Neuronal stem cell (in vitro differentiated cells): ENCODE measurements around the gene WSB1. TPM values are rescaled to one million over a fixed set of nuclear protein-coding genes. Genes with fewer than 3 reads are reported as not detected.

Experiments used
- small RNA-seq: library from polyadenylated mRNA; stranded (forward); fragments of <200 nt; extraction: miRNeasy Mini kit (QIAGEN cat#:217004); gene quantifications from one replicate; pipeline ENCODE3, GENCODE V24; 2013; ENCODE audit not compliant: insufficient read depth

Gene WSB1

Small RNA genes lying within 50 kb of the gene (small RNA-seq; reads per million reads assigned to genes)
- not detected for gene MIR4522
